WI38 (cell line): ENCODE measurements around the gene ITGAL.

ENCODE experiments used
- H3K4me3 ChIP-seq: 2 replicates; pipeline ENCODE4 v1.5.1; 2011; ENCODE audit warnings: low read depth, mild to moderate bottlenecking, control low read depth, low read length
- CTCF ChIP-seq: IDR thresholded peaks from 2 replicates; pipeline ENCODE4 v1.5.1; 2012; ENCODE audit warnings: low read depth, mild to moderate bottlenecking, control low read depth, low read length

ITGAL gene

GRCh38 chr16:30499284-30499683, 26.7 kb downstream of the ITGAL start:
- TF ChIP-seq CTCF, result no peak

GRCh38 chr16:30503403-30504296, 31.1 kb downstream of the ITGAL start:
- no peak for TF ChIP-seq CTCF

More at GRCh38 chr16:30499284-30499683, 26.7 kb downstream of the ITGAL start:
- no peak overlapping the region for H3K4me3 ChIP-seq

GRCh38 chr16:30509081-30509765, 36.7 kb downstream of the ITGAL start:
- H3K4me3 ChIP-seq, result no peak overlapping the region
- no peak for TF ChIP-seq CTCF

More at GRCh38 chr16:30503403-30504296, 31.1 kb downstream of the ITGAL start:
- H3K4me3 ChIP-seq, result no peak overlapping the region

- H3K4me3 ChIP-seq, result no peak overlapping the region
- no peak for TF ChIP-seq CTCF
Measured at GRCh38 chr16:30510376-30510938, 37.9 kb downstream of the ITGAL start.

- no peak for TF ChIP-seq CTCF
- H3K4me3 ChIP-seq, result no peak overlapping the region
Measured at GRCh38 chr16:30511509-30511908, 39.0 kb downstream of the ITGAL start.

GRCh38 chr16:30515275-30515674, 42.7 kb downstream of the ITGAL start:
- TF ChIP-seq CTCF, result no peak

More at GRCh38 chr16:30515275-30515674, 42.7 kb downstream of the ITGAL start:
- no peak overlapping the region for H3K4me3 ChIP-seq
